Ovary (tissue), 9 donors: ENCODE measurements around the gene PADI4. TPM values are rescaled to one million over a fixed set of nuclear protein-coding genes. Genes with fewer than 3 reads are reported as not detected.

Experiments used
- DNase-seq, 5 donors: peaks; one replicate each; pipeline ENCODE4 v3.0.0-alpha.2; 2019 to 2020
- H3K27ac ChIP-seq, 2 donors: fragments of 200-600 bp; one replicate each; pipeline versions ENCODE4 v1.5.1 to v1.8.0; 2019 to 2022
- H3K27me3 ChIP-seq: fragments of 200-600 bp; one replicate; pipeline ENCODE4 v1.8.0; 2022
- H3K36me3 ChIP-seq: fragments of 200-600 bp; sonication (generic); one replicate; pipeline ENCODE4 v1.5.1; 2019
- H3K4me1 ChIP-seq: one replicate; pipeline ENCODE4 v1.8.1; 2013; ENCODE audit warnings: mild to moderate bottlenecking, moderate library complexity; ENCODE audit not compliant: insufficient read depth
- H3K4me3 ChIP-seq: fragments of 200-600 bp; sonication (generic); one replicate; pipeline ENCODE4 v1.5.1; 2017
- H3K9me3 ChIP-seq, 2 donors: fragments of 200-600 bp in 1 of 2; sonication (generic) in 1 of 2; one replicate each; pipeline versions ENCODE4 v1.5.1 to v1.8.1; 2013 to 2019; ENCODE audit warnings: mild to moderate bottlenecking in 1 of 2, moderate library complexity in 1 of 2
- CTCF ChIP-seq, 3 donors: fragments of 450-650 bp in 2 of 3; fragments of 200-600 bp in 1 of 3; IDR thresholded peaks; one replicate each; pipeline versions ENCODE4 v1.5.1 to v1.8.0; 2016 to 2022; ENCODE audit warnings: antibody characterized with exemption in 3 of 3, mild to moderate bottlenecking in 1 of 3
- EP300 ChIP-seq: sonication (generic); formaldehyde crosslinking; IDR thresholded peaks from one replicate; pipeline ENCODE4 v1.6.1; 2017; ENCODE audit warnings: antibody characterized with exemption
- POLR2A ChIP-seq: fragments of 450-650 bp; IDR thresholded peaks from one replicate; pipeline ENCODE4 v1.6.1; 2017; ENCODE audit warnings: antibody characterized with exemption, mild to moderate bottlenecking, moderate library complexity
- WGBS, 3 donors: extraction: QIAGEN DNeasy Blood & Tissue Kit in 1 of 3; methylation state at CpG; one replicate each; pipeline versions ENCODE4 v1.1.5 to v1.1.7; 2013 to 2017; 5-methylcytosine and 5-hydroxymethylcytosine counted together
- intact Hi-C, 4 donors: fragments of 100-400 bp; cut with DNase I; formaldehyde crosslinking; loops; one replicate each; pipeline versions ENCODE4 v1.11.0 to v1.15.1; 2022 to 2023
- polyA plus RNA-seq, 2 donors: library from polyadenylated mRNA; stranded (reverse); fragments of 200-250 nt in 1 of 2; fragments of 350-450 nt in 1 of 2; fragmentation: Illumina TruSeq in 1 of 2; extraction: RNeasy Lipid Tissue Mini Kit (QIAGEN cat#74804) in 1 of 2; gene quantifications; one replicate each; pipeline ENCODE4 v1.2.3, GENCODE V29; 2013 to 2014
- total RNA-seq, 7 donors: library from RNA; depleted of rRNA in 2 of 7; stranded (reverse); fragments of >200 nt in 2 of 7; fragmentation: NEBNext Ultra II Directional in 3 of 7; extraction: Animal tissue kit (Norgen Biotek cat#: 25700) in 3 of 7; gene quantifications; one replicate each; pipeline versions ENCODE4 v1.1.0 to v1.2.4, GENCODE V29; 2016 to 2023
- donor health status: DM: no; HTN: no; CAD: no; lungs with moderate emphysema.
- donor health status: DM: no; HTN: no; CAD: no.
- donor health status: Bipolar disorder and iron deficiency.
- donor health status: DM: yes; HTN: yes; CAD: no.
- donor health status: DM: no; HTN: no; CAD: no.
- donor health status: DM: yes; HTN: yes; CAD: no.

PADI4 gene
- total and polyA plus RNA-seq, 9 donors: 0.10 to 1.8 (median 0.25) TPM; not detected in 3

- Histone ChIP-seq H3K36me3 (no peaks in the 10 kb centered on the region), H3K27ac (no peak overlapping the region), H3K4me3 (no peak overlapping the region), H3K27me3 (no peaks in the 10 kb centered on the region), H3K4me1 (no peaks in the 10 kb centered on the region), H3K9me3 (no peaks in the 10 kb centered on the region)
- no peak for DNase-seq
- no peak for TF ChIP-seq POLR2A
- TF ChIP-seq CTCF (IDR thresholded peaks at IDR 0.05): no peak
- no peak for TF ChIP-seq EP300
- intact Hi-C loops: no loop called here
- 70 to 73% (median 72%) methylated on average over 17 to 18 of the region's 18 CpGs for WGBS, 3 donors
These were observed 65.0 kb downstream of the PADI4 start for GRCh38 chr1:17372955-17373354.

- Histone ChIP-seq H3K36me3 (no peaks in the 10 kb centered on the region), H3K27me3 (no peaks in the 10 kb centered on the region), H3K9me3 (no peaks in the 10 kb centered on the region), H3K4me1 (no peaks in the 10 kb centered on the region), H3K4me3 (no peak overlapping the region), H3K27ac (no peak overlapping the region)
- TF ChIP-seq EP300 (no peak), POLR2A (no peak), CTCF (IDR thresholded peaks at IDR 0.05) (no peak)
- intact Hi-C loops: no loop called here
- 95 to 96% (median 96%) methylated on average over 10 of the region's 10 CpGs for WGBS, 3 donors
- DNase-seq: no peak
These were observed 67.7 kb downstream of the PADI4 start for GRCh38 chr1:17375651-17376050.

- intact Hi-C loops: no loop called here
- H3K27me3 ChIP-seq: no peaks in the 10 kb centered on the region
- WGBS, 3 donors: 22 to 26% (median 25%) methylated on average over 16 of the region's 16 CpGs
These were observed 69.4 kb downstream of the PADI4 start for GRCh38 chr1:17377325-17377953.

GRCh38 chr1:17381161-17381560 lies 73.2 kb downstream of the PADI4 start:
- intact Hi-C loops: no loop called here
- 76 to 93% (median 83%) methylated on average over 2 of the region's 2 CpGs for WGBS, 3 donors
- no peaks in the 10 kb centered on the region for H3K4me1 ChIP-seq
- no peaks in the 10 kb centered on the region for H3K36me3 ChIP-seq
- TF ChIP-seq EP300 (no peak), CTCF (IDR thresholded peaks at IDR 0.05) (no peak), POLR2A (no peak)
- H3K9me3 ChIP-seq: no peaks in the 10 kb centered on the region
- no peak for DNase-seq
- H3K27me3 ChIP-seq: no peaks in the 10 kb centered on the region
- no peak overlapping the region for H3K27ac ChIP-seq
- no peak overlapping the region for H3K4me3 ChIP-seq

More at GRCh38 chr1:17377325-17377953, 69.4 kb downstream of the PADI4 start:
- no peak for DNase-seq
- H3K9me3 ChIP-seq: no peaks in the 10 kb centered on the region
- TF ChIP-seq POLR2A (no peak), EP300 (no peak), CTCF (IDR thresholded peaks at IDR 0.05) (no peak)
- H3K4me1 ChIP-seq: no peaks in the 10 kb centered on the region
- no peak overlapping the region for H3K4me3 ChIP-seq
- no peak overlapping the region for H3K27ac ChIP-seq
- H3K36me3 ChIP-seq: no peaks in the 10 kb centered on the region
